GM23248 (cell line): ENCODE data around the gene STX8. TPM values are rescaled to one million over a fixed set of nuclear protein-coding genes. Genes with fewer than 3 reads are reported as not detected.
A peak's percentile ranks its signal among the peaks of the same experiment; 100 is the strongest.

ENCODE experiments used
- DNase-seq: peaks from one replicate; pipeline ENCODE4 v3.0.0-alpha.2; 2015
- H2AFZ ChIP-seq: fragments of 200-600 bp; sonication (generic); 2 replicates; pipeline ENCODE4 v1.6.1; 2016; ENCODE audit warnings: antibody characterized with exemption
- H3F3A ChIP-seq: fragments of 200-600 bp; sonication (generic); 2 replicates; pipeline ENCODE4 v1.6.1; 2016; ENCODE audit warnings: mild to moderate bottlenecking, antibody characterized with exemption, mixed run types; ENCODE audit not compliant: insufficient read depth
- H3K27ac ChIP-seq: fragments of 200-600 bp; sonication (generic); 2 replicates; pipeline ENCODE4 v1.5.1; 2016; ENCODE audit warnings: mild to moderate bottlenecking
- H3K27me3 ChIP-seq: fragments of 200-600 bp; sonication (generic); replicated peaks from 2 replicates; pipeline ENCODE4 v1.6.1; 2016; ENCODE audit warnings: mild to moderate bottlenecking; ENCODE audit not compliant: insufficient read depth
- H3K36me3 ChIP-seq: fragments of 200-600 bp; sonication (generic); 2 replicates; pipeline ENCODE4 v1.6.1; 2016; ENCODE audit warnings: low read depth, mild to moderate bottlenecking
- H3K4me1 ChIP-seq: fragments of 200-600 bp; sonication (generic); 2 replicates; pipeline ENCODE4 v1.6.1; 2016; ENCODE audit warnings: mild to moderate bottlenecking; ENCODE audit not compliant: insufficient read depth
- H3K4me2 ChIP-seq: fragments of 200-600 bp; sonication (generic); one replicate; pipeline ENCODE4 v1.6.1; 2016; ENCODE audit warnings: mild to moderate bottlenecking; ENCODE audit not compliant: unreplicated experiment
- H3K4me3 ChIP-seq: fragments of 200-600 bp; sonication (generic); 2 replicates; pipeline ENCODE4 v1.5.1; 2016; ENCODE audit warnings: mild to moderate bottlenecking
- H3K79me2 ChIP-seq: fragments of 200-600 bp; sonication (generic); 2 replicates; pipeline ENCODE4 v1.6.1; 2016; ENCODE audit warnings: mild to moderate bottlenecking; ENCODE audit not compliant: insufficient read depth
- H3K9ac ChIP-seq: fragments of 200-600 bp; sonication (generic); 2 replicates; pipeline ENCODE4 v1.6.1; 2016; ENCODE audit warnings: mild to moderate bottlenecking
- H3K9me2 ChIP-seq: fragments of 200-600 bp; sonication (generic); 2 replicates; pipeline ENCODE4 v1.6.1; 2016; ENCODE audit warnings: mixed run types, mild to moderate bottlenecking, moderate library complexity; ENCODE audit not compliant: insufficient read depth
- H3K9me3 ChIP-seq: fragments of 200-600 bp; sonication (generic); one replicate; pipeline ENCODE4 v1.6.1; 2017; ENCODE audit warnings: low read depth
- H4K20me1 ChIP-seq: fragments of 200-600 bp; sonication (generic); 2 replicates; pipeline ENCODE4 v1.6.0; 2016; ENCODE audit not compliant: insufficient read depth
- EZH2 ChIP-seq: fragments of 200-600 bp; sonication (generic); IDR thresholded peaks from 2 replicates; pipeline ENCODE4 v1.6.1; 2018; ENCODE audit warnings: antibody characterized with exemption, mild to moderate bottlenecking; ENCODE audit not compliant: insufficient read depth, poor library complexity, severe bottlenecking
- EZH2phosphoT487 ChIP-seq: fragments of 200-600 bp; sonication (generic); IDR thresholded peaks from 2 replicates; pipeline ENCODE4 v1.6.1; 2018; ENCODE audit warnings: antibody characterized with exemption, moderate library complexity, mild to moderate bottlenecking, low read depth; ENCODE audit not compliant: insufficient read depth
- WGBS, 2 experiments: methylation state at CpG; one replicate each; pipeline ENCODE4 v1.1.6; 2015 to 2017; ENCODE audit warnings: low lambda C conversion rate in 2 of 2, low coverage in 1 of 2; ENCODE audit errors: missing lambda C conversion rate in 2 of 2; 5-methylcytosine and 5-hydroxymethylcytosine counted together
- in situ Hi-C: fragments of 300-500 bp; cut with MboI; formaldehyde crosslinking; loops from 2 replicates; pipeline ENCODE4 v1.15.0; 2020
- polyA plus RNA-seq: library from polyadenylated mRNA; unstranded; fragments of >200 nt; fragmentation: Nextera tagmentation; extraction: Ambion mirVana; gene quantifications from 2 replicates; pipeline ENCODE4 v1.2.1, GENCODE V29; 2016
- total RNA-seq: library from RNA; depleted of rRNA; stranded (reverse); fragments of >200 nt; shearing (Covaris generic); gene quantifications from 2 replicates; pipeline ENCODE4 v1.2.3, GENCODE V29; 2014

The STX8 gene
- total and polyA plus RNA-seq, 2 experiments from 2014 or later, result 40.7 to 84.3 TPM

GRCh38 chr17:9517396-9517795 lies 58.2 kb downstream of the STX8 start:
- no peak overlapping the region for H3K4me2 ChIP-seq
- in situ Hi-C loops, result loop anchor here (10.0 kb wide), 1 partner anchor 523 kb away; no protein-coding TSS in a partner anchor
- no peak for DNase-seq
- no peak overlapping the region for H2AFZ ChIP-seq
- no peak overlapping the region for H3K9ac ChIP-seq
- no peak overlapping the region for H3K4me3 ChIP-seq
- H3K27me3 ChIP-seq, result no peaks in the 10 kb centered on the region
- no peaks in the 10 kb centered on the region for H3K36me3 ChIP-seq
- 100% methylated on average over 1 of the region's 1 CpG for WGBS, 2 experiments
- no peaks in the 10 kb centered on the region for H4K20me1 ChIP-seq
- TF ChIP-seq EZH2, result no peak
- no peak for TF ChIP-seq EZH2phosphoT487
- peaks cover 7% of the 10 kb centered on the region; the same call in 1 of the 2 replicates for H3K4me1 ChIP-seq
- H3F3A ChIP-seq, result peaks cover 8% of the 10 kb centered on the region
- H3K27ac ChIP-seq, result no peak overlapping the region
- H3K9me2 ChIP-seq, result no peaks in the 10 kb centered on the region
- no peaks in the 10 kb centered on the region for H3K9me3 ChIP-seq
- no peaks in the 10 kb centered on the region; the same call in 1 of the 2 replicates for H3K79me2 ChIP-seq

GRCh38 chr17:9513266-9513665 lies 62.4 kb downstream of the STX8 start:
- no peaks in the 10 kb centered on the region for H3K9me2 ChIP-seq
- H3K4me2 ChIP-seq, result no peak overlapping the region
- in situ Hi-C loops, result loop anchor here (10.0 kb wide), 1 partner anchor 518 kb away; no protein-coding TSS in a partner anchor
- DNase-seq, result no peak
- peaks cover 22% of the 10 kb centered on the region for H3K79me2 ChIP-seq
- H3K27me3 ChIP-seq, result no peaks in the 10 kb centered on the region
- no peak overlapping the region for H3K9ac ChIP-seq
- TF ChIP-seq EZH2phosphoT487 (no peak), EZH2 (no peak)
- no peak overlapping the region for H3K27ac ChIP-seq
- H3F3A ChIP-seq, result peaks cover 14% of the 10 kb centered on the region
- no peaks in the 10 kb centered on the region for H3K36me3 ChIP-seq
- H4K20me1 ChIP-seq, result no peaks in the 10 kb centered on the region
- H2AFZ ChIP-seq, result no peak overlapping the region
- H3K9me3 ChIP-seq, result no peaks in the 10 kb centered on the region
- no peak overlapping the region for H3K4me3 ChIP-seq
- WGBS, 2 experiments, result 82 to 85% methylated on average over 2 of the region's 2 CpGs
- peaks cover 12% of the 10 kb centered on the region; the same call in 1 of the 2 replicates for H3K4me1 ChIP-seq

GRCh38 chr17:9512323-9513168 lies 63.1 kb downstream of the STX8 start:
- TF ChIP-seq EZH2 (no peak), EZH2phosphoT487 (no peak)
- WGBS, 2 experiments, result 40 to 59% methylated on average over 4 of the region's 4 CpGs
- no peaks in the 10 kb centered on the region for H3K9me2 ChIP-seq
- no peaks in the 10 kb centered on the region for H3K9me3 ChIP-seq
- H3F3A ChIP-seq, result peaks cover 14% of the 10 kb centered on the region
- H4K20me1 ChIP-seq, result no peaks in the 10 kb centered on the region
- H3K4me1 ChIP-seq, result peaks cover 12% of the 10 kb centered on the region; the same call in 1 of the 2 replicates
- H3K79me2 ChIP-seq, result peaks cover 23% of the 10 kb centered on the region
- DNase-seq, result peak; percentile 67
- H3K4me2 ChIP-seq, result no peak overlapping the region
- H3K36me3 ChIP-seq, result no peaks in the 10 kb centered on the region
- H3K9ac ChIP-seq, result no peak overlapping the region
- H2AFZ ChIP-seq, result no peak overlapping the region
- in situ Hi-C loops, result loop anchor here (10.0 kb wide), 1 partner anchor 518 kb away; no protein-coding TSS in a partner anchor
- no peak overlapping the region for H3K4me3 ChIP-seq
- H3K27ac ChIP-seq, result no peak overlapping the region
- H3K27me3 ChIP-seq, result no peaks in the 10 kb centered on the region

- Histone ChIP-seq H3K4me1 (peaks cover 12% of the 10 kb centered on the region; the same call in 1 of the 2 replicates), H3K4me3 (no peak overlapping the region), H3K9me2 (no peaks in the 10 kb centered on the region), H4K20me1 (no peaks in the 10 kb centered on the region), H3K27ac (no peak overlapping the region), H3K4me2 (no peak overlapping the region), H3K9me3 (no peaks in the 10 kb centered on the region), H3K27me3 (no peaks in the 10 kb centered on the region), H3K9ac (no peak overlapping the region), H3K79me2 (peaks cover 23% of the 10 kb centered on the region), H3K36me3 (no peaks in the 10 kb centered on the region), H2AFZ (no peak overlapping the region), H3F3A (peaks cover 14% of the 10 kb centered on the region)
- in situ Hi-C loops, result no loop called here
- TF ChIP-seq EZH2, result no peak
- TF ChIP-seq EZH2phosphoT487, result no peak
- WGBS, 2 experiments, result 77 to 81% methylated on average over 1 of the region's 1 CpG
- no peak for DNase-seq
Observed at GRCh38 chr17:9509236-9509816, 66.3 kb downstream of the STX8 start.
